ENCODE data around the gene POLH.
"Not testable (repeated sequence)": the region's sequence is repeated elsewhere in the genome, so short reads cannot be mapped to it uniquely, and the experiment has no call there.

POLH gene

GRCh38 chr6:43633002-43633401 lies 57.0 kb downstream of the POLH start:
- DNase-seq (ENCODE audit: low spot score), result not testable (repeated sequence)

GRCh38 chr6:43634702-43635303 lies 58.8 kb downstream of the POLH start:
- no peak for DNase-seq (ENCODE audit: low spot score)

DNA sequence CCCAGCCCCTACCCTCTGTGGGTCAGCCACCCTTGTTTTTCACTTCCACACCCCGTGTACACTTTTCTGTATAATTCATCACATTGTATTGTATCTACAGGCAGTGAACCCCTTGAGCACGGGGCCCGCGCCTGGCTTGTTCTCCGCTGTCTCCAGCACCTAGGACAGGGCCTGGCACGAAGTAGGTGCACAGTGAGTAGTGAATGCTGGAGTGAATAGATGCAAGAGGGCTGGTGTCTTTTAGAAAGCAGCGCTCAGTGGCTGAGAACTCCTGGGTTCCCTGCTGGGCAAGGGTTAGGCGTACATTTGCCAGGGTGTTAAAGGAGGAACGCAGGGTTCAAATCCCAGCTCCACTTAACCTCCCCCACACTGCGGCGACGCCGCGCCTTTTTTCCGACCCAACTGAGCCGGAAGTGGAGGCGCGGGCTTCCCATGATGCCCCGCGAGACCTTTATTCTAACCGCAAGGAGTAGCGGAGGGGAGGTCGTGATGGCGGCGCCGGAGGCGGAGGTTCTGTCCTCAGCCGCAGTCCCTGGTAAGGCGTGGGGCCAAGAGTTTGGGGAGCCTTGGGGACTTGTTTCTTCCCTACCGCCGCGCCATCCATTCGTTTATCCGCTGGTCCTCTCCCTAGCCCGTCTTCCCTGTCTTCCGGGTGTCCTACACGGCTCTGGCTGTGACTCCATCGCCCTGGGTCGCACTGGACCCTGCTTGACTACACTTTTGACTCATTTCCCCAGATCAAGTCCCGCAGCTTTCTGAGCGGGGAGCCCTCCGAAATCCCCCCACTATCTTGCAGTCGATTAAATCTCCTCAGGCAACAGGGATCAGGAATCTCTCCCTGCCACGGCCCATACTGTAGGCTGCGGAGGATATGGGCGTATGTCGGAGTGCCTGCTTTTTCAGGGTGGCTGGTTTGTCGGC lies 59.7 kb downstream of the POLH start, which contains the start of gene MAD2L1BP:
MAD2L1BP (plus strand) TSS at position 454 of the 921 bp plus-strand sequence; CDS start at position 490, 36 bp downstream.
- DNase-seq (ENCODE audit: low spot score), result peak; percentile 76

DNA sequence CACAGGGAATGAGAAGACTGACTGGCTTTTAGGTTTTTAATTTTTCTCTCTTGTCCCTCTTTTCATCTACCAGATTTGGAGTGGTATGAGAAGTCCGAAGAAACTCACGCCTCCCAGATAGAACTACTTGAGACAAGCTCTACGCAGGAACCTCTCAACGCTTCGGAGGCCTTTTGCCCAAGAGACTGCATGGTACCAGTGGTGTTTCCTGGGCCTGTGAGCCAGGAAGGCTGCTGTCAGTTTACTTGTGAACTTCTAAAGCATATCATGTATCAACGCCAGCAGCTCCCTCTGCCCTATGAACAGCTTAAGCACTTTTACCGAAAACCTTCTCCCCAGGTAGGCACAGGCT lies 60.3 kb downstream of the POLH start:
- DNase-seq (ENCODE audit: low spot score), result peak; percentile 32

- peak; percentile 71 for DNase-seq (ENCODE audit: low spot score)
Observed at GRCh38 chr6:43639984-43640800, 64.2 kb downstream of the POLH start.

GRCh38 chr6:43644940-43645612 lies 69.1 kb downstream of the POLH start, which contains the start of gene RSPH9:
TSS of gene RSPH9 (plus strand) at chr6:43645036. CDS start at chr6:43645099, 63 bp downstream.
- DNase-seq (ENCODE audit: low spot score), result peak; percentile 25

DNA sequence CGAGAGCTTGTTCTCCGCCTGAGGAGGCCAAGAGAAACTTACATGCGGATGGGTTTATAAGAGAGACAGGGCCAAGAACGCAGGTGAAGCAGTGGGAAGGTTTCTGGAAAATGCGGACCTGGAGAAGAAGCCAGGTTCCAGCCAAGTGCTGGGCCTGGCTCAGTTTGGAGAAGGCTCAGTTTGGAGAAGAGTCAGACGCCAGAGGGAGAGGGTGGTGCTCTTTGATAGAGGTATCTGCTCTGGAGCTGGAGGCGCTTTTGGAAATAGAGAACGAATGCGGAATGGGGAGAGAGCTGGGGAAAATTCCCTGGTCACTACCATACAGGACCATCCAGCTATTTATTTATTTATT lies 69.6 kb downstream of the POLH start:
- DNase-seq (ENCODE audit: low spot score), result no peak

DNA sequence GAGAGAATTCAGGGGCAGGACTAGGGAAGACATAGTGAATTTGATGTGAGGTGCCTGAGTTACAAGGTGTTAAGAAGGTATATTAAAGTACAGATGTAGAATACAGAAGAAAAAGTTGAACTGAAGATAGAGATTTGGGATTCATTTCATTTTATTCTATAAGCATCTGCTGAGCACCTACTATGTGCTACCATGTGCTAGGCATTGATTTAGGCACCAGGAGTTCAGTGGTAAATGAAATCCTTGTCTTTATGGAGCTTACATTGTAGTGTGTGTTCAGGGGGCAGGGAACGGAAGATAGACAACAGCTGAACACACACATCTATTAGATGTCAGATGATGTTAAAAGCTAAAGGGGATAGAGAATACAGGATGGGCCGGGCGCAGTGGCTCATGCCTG lies 71.6 kb downstream of the POLH start:
- DNase-seq (ENCODE audit: low spot score), result no peak

DNA sequence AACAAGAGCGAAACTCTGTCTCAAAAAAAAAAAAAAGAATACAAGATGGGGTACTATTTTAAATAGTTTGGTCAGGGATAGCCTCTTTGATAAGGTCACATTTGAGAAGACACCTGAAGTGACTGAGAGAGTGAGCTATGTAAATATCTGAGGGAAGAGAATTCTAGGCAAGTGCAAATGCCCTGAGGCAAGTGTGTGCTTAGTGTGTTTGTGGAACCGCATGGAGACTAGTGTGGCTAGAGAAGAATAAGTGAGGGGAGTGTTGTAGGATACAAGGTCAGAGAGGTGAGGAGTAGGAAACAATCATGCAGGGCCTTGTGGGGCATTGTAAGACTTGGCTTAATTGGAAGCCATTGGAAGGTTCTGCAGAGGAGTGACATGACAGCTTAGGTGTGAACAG lies 72.3 kb downstream of the POLH start:
- no peak for DNase-seq (ENCODE audit: low spot score)

GRCh38 chr6:43652822-43653221 lies 76.8 kb downstream of the POLH start:
- DNase-seq (ENCODE audit: low spot score), result not testable (repeated sequence)

DNA sequence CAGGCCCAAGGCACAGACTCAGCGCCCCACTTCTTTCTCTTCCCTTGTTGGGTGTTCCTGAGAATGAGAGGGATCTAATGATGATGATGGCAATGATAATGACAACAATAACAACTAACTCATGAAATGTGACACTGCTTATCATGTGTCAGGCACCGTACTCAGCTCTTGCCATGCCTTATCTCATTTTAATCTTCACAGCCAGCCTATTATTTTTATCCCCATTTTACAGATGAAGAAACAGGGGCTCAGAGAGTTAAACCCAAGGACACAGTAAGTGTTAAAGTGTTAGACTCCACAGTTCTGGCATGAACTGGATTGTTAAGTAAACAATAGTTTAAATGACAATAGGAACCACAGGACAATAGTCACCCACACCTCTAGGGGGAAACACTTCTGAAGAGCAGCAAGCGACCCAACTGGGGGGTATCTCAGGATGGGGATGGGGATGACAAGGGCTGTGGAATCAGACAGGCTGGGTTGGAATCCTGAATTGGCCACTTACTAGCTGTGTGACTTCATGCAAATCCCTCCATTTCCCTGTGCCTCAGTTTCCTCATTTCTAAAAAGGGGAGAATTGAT lies 81.3 kb downstream of the POLH start:
- DNase-seq (ENCODE audit: low spot score), result no peak

DNA sequence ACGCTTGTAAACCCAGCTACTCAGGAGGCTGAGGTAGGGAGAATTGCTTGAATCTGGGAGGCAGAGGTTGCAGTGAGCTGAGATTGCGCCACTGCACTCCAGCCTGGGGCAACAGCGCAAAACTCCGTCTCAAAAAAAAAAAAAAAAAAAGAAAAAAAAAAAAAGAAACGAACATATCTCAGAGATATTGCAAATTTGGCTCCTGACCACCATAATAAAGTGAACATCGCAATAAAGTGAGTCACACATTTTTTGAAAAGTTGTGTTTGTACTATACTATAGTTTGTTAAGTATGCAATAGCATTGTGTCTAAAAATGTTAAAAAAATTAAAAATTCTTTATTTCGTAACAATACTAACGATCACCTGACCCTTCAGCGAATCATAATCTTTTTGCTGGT lies 82.2 kb downstream of the POLH start:
- DNase-seq (ENCODE audit: low spot score), result no peak

DNA sequence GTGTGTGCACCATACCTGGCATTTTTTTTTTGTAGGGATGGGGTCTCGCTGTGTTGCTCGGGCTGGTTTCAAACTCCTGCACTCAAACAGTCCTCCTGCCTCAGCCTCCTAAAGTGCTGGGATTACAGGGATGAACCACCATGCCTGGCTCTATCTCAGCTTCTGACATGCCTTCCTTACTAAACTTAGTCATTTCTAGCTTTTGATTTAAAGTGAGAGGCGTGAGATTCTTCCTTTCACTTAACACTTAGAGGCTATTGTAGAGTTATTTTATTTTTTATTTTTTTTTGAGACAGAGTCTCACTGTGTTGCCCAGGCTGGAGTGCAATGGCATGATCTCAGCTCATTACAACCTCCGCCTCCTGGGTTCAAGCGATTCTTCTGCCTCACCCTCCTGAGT lies 87.0 kb downstream of the POLH start:
- DNase-seq (ENCODE audit: low spot score), result not testable (repeated sequence)
